SHP77 treated with DMSO at 0.1 percent for 48 hours (cell line): ENCODE data around the gene FUBP3.

Experiments
- DNase-seq: peaks from one replicate; lab custom pipeline; 2025; lab: John Stamatoyannopoulos, UW

Gene FUBP3

GRCh38 chr9:130634191-130634768, 54.9 kb downstream of the FUBP3 start:
- no peak for DNase-seq

- no peak for DNase-seq
Observed at GRCh38 chr9:130634801-130635200, 55.4 kb downstream of the FUBP3 start.

DNA sequence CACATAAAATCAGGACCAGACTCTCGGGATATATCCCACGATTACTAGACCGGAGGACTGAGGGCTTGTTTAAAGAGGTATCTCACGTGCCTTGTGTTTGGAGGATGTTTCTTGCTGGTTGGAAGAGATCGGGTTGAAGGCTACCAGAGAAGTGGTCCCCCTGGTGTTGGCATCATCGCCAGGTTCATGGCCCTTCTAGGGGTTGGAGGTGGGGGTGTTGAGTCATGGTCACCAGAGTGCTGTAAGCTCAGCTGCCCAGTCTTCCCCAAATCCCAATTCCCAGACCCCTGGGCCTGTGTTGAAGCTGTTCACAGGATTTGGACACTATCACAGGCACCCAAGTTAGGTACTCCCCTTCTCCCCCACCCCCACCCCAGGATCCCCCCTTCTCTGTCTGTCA, 55.9 kb downstream of the FUBP3 start:
- no peak for DNase-seq

DNA sequence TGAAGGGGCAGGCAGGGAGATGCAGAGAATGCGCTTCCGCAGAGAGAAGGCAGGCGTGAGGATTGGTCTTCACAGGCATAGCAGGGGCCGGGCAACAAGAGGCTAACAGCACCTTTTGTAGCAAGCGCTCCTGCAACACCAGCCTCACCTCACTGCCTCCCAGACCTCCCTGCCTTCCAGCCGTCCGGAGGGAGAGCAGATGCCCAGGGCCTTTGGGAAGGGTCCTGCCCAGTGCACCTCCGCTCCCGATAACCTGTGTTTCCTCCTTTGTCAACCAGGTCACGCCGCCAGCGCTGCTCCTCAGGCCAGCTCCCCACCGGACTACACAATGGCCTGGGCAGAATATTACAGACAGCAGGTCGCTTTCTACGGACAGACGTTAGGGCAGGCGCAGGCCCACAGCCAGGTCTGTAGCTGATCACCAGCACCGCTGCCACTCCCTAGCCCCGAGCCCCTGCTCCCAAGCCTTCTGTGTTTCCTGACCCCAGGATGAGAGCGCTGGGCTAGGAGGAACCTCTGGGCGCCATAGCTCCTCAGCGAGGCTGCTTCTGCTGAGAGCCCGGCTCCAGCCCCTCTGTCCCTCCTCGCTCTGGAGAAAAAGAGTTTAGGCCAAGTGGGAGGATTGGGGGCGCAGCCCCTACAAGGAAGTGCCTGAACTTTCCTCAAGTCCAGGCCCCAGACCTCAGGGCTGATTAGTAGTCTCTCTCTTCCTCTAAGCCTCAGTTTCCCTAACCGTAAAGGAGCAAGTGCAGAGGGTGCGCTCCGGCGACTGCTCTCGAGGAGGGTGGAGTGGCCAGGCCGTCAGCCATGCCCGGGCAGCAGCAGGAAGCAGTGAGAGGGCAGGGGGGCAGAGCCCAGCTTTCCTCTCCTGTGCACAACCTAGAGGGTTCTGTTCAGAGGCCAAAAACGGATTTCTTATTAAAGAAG, 56.6 kb downstream of the FUBP3 start:
- DNase-seq, result no peak

DNA sequence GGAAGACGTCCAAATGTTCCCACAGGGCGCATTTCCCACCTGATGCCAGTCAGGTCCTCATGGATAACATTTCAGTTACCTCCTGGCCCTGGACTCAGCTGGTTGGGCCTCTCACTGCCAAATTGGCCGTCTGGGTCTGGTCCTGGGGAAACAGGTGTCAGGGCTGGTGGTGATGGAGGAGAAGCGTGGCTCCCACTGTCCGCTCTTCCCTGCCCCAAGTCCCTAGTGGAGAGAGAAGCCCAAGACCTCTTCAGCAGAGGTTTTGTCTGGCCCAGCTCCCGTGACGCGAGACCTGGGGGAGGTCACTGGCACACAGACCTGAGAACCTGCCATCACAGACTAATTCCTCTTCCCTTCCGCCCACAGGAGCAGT, 57.3 kb downstream of the FUBP3 start:
- no peak for DNase-seq

GRCh38 chr9:130638284-130639123, 59.1 kb downstream of the FUBP3 start:
- DNase-seq, result no peak

- no peak for DNase-seq
Observed at GRCh38 chr9:130639124-130639765, 59.9 kb downstream of the FUBP3 start.

- no peak for DNase-seq
Observed at GRCh38 chr9:130639866-130640555, 60.6 kb downstream of the FUBP3 start.

DNA sequence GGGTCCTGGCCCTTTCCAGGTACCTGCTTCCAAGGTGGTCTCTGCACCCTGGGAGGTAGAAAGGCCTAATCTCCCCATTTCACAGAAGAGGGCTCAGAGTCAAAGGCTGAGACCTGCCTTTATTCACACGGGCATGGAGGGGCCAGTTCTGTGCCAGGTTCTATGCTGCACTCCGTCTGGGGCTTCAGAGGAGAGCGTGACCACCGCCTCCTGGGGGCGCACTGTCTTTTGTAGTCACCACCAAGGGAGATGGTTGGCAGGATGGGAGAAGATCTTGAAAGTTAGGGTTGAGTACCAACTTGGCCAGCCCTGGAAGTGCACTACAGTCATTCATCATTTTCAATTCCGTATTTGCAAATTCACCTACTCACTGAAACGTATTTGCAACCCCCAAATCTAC, 61.3 kb downstream of the FUBP3 start:
- DNase-seq, result no peak

- DNase-seq, result no peak
Observed at GRCh38 chr9:130642926-130643325, 63.5 kb downstream of the FUBP3 start.

GRCh38 chr9:130651221-130651620, 71.8 kb downstream of the FUBP3 start:
- DNase-seq, result no peak

GRCh38 chr9:130651752-130652151, 72.4 kb downstream of the FUBP3 start:
- DNase-seq, result no peak

GRCh38 chr9:130654879-130655278, 75.5 kb downstream of the FUBP3 start:
- DNase-seq, result no peak

- no peak for DNase-seq
Observed at GRCh38 chr9:130658893-130659698, 79.7 kb downstream of the FUBP3 start.

- no peak for DNase-seq
Observed at GRCh38 chr9:130659699-130660248, 80.4 kb downstream of the FUBP3 start.

GRCh38 chr9:130660326-130660682, 80.9 kb downstream of the FUBP3 start:
- no peak for DNase-seq

- no peak for DNase-seq
Observed at GRCh38 chr9:130660683-130661450, 81.5 kb downstream of the FUBP3 start.

- no peak for DNase-seq
Observed at GRCh38 chr9:130661451-130662098, 82.2 kb downstream of the FUBP3 start.
